Stimulated activated CD8-positive, alpha-beta memory T cell treated with anti-CD3 and anti-CD28 coated beads, Interleukin-15, amount 100 ng/mL, for 24 hours (primary cell): ENCODE measurements around the gene SMARCAD1.
"Not testable (repeated sequence)": the region's sequence is repeated elsewhere in the genome, so short reads cannot be mapped to it uniquely, and the experiment has no call there.

ENCODE experiments used
- DNase-seq: peaks from one replicate; pipeline ENCODE4 v3.0.0-alpha.2; 2020; ENCODE audit warnings: low read depth

Gene SMARCAD1

DNA sequence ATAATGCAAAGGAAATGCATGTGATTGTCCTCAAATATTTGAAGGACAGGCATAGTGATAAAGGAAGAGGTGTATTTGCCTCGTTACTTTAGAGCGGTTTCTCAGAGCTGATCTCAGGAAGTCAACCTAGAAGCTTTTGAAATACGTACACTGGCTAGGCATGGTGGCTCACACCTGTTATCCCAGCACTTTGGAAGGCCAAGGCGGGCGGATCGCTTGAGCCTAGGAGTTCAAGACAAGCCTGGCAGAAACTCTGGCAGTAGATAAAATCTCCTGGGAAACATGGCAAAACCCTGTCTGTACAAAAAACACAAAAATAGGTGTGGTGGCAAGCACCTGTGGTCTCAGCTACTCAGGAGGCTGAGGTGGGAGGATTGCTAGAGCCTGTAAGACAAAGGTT lies 24.9 kb downstream of the SMARCAD1 start:
- no peak for DNase-seq

DNA sequence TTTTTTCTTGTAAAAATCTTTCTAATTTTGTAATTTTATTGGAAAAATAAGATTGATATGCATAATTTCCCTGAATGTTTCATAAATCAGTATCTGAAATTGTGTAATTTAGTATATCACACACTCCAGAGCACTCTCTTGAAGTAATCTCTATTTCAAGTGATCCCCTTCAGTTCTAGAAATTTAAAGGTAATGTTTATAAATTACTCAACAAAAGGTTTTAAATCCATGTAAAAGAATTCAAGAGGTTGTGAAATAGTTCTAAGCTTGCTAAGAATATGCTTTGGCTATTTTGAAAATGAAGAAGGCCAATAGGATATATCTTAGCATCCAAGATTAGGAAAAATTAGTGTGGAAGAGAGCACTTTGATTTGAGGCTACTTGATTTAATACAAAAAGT lies 28.2 kb downstream of the SMARCAD1 start:
- no peak for DNase-seq

DNA sequence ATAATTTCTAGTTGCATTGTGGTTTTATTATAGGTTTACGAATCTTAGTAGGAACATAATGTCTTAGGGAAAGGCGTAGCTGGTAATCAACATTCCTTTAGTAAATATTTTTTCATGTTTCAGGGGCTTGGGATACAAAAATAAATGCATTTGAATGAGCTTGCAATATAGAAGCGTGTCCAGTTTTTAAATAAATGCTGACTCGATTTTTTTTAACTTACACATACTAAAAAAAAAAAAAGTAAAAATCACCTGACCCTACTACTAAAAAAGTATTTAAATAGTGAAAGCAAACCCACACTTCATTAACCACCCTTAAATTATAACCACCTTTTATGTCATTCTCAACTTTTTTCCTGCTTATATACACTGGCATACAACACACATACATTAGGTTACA lies 29.6 kb downstream of the SMARCAD1 start:
- DNase-seq, result no peak

DNA sequence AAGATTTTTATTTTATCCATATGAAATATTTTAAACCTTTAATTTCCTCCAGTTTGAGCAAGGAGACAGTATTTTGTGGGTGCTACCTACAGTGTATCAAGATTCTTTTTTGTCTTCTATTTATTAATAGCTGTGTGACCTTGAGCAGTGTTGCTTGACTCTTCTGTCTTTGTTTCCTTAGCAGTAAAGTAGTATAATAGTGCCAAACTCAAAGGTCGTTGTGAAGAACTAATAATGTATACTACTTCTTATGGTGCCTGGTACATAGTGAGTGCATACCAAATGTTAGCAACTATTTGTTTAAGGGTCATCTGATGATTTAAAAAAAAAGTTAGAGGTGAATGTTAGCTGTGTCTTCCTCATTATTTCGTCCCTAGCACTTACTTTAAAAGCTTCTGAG lies 30.5 kb downstream of the SMARCAD1 start:
- DNase-seq, result no peak

DNA sequence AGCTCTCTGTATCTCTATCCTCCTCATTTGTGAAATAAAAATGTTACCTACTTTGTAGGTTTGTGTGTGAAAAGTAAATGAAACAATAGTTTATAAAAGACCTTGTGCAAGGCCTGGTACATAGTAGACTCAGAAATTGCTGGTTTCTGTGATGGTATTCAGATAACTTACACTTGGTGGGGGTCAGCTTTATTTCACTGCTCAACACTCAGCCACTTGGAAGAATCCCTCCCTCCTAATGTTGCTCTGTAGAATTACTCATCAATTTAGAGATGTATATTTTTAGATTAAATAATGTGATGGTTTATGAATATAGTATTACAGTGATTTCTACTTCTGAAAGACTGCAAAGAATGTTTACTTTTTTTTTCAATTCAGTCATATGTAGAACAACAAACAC lies 32.7 kb downstream of the SMARCAD1 start:
- no peak for DNase-seq

DNA sequence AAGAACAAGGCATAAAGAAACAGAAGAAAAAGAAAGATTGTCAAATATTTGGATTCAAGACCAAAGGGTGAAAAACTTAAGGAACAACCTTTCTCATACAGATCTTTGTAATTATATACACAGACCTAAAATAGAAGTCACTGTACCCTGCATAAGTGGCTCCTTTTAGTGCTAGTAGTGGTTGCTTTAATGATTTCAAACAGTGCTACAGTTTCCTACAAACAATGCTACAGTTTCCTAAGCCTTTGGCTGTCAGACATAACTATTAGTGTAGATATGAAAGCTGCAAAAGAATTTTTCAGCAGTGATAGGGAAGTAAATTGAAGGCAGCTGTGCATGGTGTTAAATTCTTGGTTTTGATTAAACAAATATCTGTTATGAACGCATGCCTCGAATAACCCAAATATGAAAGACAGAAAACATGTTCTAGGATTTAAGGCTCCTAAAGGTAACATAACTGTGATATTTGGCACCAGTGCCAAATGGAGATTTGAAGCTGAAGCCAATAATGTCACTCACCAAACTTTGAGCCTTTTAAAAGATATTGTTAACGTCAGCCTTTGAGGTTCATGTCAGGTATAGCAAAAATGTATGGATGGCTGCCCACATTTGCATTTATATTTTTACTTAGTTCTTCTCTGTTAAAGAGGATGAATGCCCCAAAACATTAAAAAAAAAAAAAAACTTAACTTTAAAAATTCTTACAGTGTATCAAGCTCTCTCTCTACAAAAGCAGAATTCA lies 36.6 kb downstream of the SMARCAD1 start:
- DNase-seq, result no peak

DNA sequence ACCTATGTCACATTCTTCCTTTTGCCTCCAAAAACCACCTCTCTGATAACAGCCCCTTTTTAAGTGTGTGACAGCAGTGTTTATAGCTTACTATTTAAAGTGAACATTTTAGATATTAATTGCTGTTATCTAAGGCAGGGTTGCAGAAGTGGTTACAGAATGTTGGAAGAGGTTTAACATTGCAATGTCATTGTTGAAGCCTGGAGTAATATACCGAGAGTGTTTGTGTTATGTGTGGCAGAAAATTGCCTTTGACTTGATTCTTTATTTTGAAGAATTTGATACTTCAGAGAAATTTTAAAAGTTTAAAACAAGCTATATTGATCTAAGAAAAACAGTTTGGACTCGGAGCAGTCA lies 37.1 kb downstream of the SMARCAD1 start:
- DNase-seq, result no peak

DNA sequence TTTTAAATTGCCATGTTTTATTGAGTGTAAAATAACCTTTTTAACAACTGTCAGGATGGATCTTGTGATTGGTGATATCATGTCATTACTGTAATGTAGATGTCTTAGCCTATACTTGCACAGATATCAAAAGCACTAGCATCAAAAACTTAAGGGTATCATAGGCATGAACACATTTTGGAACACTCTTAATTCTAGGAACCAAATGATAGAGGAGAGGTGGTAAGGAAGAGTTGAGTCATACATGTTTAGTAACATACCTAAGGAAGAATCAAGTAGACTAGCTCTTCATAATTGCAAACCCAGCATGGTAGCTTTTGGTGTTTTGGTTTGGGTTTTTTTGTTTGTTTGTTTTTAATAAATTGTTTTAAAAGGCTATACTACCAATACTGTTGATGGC lies 43.4 kb downstream of the SMARCAD1 start:
- no peak for DNase-seq

DNA sequence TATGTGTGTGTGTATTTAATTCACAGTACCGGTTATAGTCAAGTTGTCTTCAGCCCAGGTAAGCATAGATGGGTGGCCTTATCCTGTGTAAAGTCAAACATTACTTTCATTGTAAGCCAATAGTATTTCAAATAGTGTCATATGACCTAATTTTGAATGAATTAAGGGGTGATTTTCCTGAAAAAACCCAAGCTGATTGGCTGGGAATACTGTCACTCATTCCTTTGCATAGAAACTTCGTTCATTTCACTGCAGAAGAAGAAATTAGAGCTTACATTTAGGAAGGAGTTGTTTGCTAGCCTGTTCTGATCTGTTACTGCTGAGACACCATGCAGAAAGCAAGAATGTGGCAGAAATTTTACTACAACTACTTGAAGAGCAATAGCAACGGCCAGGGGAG lies 45.4 kb downstream of the SMARCAD1 start:
- DNase-seq, result no peak

DNA sequence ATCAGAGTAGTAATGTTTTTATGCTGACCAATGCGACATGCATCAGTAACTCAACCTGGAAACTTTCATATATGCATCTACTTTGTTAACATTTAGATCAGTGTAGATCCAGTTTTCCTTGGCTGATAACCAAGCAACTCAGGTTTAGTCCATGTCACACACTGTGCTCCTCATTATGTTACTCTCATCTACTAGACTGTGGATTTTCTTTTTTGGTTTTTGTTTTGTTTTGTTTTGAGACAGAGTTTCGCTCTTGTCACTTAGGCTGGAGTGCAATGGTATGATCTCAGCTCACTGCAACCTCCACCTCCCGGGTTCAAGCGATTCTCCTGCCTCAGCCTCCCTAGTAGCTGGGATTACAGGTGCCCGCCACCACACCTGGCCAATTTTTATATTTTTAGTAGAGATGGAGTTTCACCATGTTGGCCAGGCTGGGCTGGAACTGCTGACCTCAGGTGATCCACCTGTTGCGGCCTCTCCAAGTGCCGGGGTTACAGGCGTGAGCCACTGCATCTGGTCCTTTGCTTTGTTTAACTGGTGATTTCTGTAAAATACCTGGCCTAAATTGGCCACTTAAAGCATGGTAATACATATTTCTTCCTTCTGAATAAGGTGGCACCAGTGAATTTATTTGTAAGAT lies 48.6 kb downstream of the SMARCAD1 start:
- DNase-seq, result no peak

DNA sequence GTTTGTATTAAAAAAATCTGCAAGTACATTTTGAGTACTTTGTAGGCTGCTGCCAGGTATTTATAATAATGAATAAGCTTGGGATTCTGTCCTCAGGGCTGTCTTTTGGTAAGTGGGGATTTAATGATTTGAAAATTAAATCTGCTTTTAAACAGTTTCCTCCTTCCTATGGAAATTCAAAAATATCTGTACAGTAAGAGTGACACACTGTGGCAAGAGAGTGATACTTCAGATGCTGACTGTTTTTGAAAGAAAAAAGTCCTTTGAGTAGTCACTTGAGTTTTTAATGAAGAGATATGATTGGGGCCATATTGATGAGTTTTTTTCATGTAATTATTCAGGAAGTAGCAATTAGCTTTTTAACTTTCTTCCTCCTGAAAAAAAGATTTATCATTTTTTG lies 49.2 kb downstream of the SMARCAD1 start:
- DNase-seq, result no peak

DNA sequence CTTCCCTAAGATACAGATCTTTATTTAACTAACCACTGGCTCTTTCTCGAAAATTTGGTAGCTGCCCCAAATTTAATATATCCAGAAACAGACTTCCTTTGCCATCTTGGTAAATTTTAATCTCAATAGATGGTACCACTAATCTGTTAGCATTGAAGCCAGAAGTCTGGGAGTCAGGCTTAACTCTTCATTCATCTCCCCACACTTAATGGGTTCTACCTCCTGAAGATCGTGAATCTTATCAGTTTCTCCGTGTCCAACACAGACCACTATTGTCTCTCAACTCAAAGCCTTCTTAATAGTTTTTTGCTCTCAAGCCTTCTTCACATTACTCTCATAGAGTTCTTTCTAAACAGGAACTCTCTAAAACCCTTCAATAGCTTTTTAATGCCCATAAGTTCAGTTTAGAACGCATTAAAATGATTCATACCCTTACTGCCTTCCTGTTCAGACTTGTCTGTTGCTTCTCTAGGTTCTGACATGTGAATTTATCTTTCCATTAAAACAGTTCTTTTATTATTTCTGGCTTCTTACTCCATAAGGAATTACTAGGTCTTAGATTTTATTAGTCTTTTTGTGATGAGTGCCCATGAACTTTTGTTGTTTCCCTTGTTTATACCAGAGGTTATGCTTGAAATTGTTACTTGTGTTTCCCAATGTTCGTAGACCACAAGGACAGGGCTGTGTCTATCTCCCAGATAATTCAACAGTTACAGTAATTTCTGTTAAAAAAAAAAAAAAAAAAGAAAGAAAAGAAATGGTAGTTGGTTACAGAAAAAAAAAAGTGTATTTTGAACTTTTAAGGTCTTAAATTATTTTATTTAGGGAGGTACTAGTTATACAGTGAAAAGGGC lies 54.7 kb downstream of the SMARCAD1 start:
- DNase-seq, result no peak

DNA sequence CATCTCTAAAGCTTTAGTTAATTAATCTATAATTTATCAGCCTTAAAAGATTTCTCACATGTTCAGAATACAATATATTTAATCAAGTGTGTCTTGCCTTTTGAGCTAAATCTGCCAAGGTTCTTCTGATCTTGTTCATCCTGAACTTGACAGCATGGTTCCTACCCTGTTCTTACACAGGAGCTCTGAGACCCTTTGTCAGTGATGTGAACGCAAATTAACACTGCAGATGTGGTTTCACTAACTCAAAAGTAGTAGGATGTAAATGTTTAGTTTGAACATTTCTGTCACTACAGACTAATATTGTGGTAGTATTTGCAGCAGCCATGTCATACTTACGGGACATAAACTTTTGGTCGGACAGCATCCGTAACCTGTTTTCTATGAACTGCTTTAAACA lies 59.4 kb downstream of the SMARCAD1 start:
- no peak for DNase-seq

DNA sequence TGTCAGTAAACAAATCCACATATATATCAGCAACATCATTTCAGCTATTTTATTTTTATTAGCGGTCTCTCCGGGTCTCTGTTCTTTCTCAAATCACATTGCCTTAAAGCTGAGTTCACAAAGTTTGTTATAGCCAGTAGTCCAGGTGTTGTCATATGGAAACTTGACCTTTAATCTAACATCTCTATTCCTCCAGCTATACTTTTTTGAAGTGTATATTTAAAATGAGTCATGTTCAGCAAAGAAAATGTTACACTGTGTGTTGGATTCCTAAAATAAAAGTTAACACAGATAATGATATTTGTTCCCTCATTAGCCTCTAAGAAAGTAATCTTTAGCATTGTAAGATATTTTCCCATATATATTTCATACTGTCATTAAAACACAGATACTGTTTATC lies 63.6 kb downstream of the SMARCAD1 start:
- no peak for DNase-seq

DNA sequence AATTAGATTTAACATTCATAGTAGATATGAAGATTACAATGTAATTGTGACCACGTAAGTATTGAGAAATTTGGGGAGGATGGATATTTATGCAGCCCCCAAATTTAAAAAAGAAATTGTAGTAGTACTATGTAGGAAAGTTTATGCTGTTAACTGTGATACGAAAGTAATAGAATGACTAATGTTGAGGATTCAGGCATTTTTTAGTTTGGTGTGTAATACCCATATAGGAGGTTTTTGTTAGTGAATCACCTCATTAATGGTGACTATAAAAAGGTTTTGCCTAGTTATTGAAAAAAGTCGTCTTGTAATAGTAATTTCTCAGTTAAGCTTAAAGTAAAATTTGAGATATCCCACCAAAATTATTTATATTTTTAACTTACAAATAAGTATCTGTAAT lies 67.2 kb downstream of the SMARCAD1 start:
- DNase-seq, result no peak

DNA sequence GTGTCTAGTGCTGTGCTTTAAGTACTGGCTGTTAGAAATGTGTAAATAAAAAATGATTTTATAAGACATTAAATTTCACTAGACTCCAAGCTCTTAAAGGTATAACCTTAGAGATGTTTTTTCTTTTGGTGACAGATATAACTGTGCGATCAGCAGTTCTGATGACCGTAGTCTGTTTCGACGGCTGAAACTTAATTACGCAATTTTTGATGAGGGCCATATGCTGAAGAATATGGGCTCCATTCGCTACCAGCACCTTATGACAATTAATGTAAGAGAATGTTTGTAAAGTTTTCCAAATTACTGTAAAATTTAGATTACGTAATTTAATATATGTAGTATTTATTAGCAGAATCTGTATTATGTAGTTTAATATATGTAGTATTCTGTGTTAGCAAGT lies 68.5 kb downstream of the SMARCAD1 start:
- DNase-seq, result no peak

DNA sequence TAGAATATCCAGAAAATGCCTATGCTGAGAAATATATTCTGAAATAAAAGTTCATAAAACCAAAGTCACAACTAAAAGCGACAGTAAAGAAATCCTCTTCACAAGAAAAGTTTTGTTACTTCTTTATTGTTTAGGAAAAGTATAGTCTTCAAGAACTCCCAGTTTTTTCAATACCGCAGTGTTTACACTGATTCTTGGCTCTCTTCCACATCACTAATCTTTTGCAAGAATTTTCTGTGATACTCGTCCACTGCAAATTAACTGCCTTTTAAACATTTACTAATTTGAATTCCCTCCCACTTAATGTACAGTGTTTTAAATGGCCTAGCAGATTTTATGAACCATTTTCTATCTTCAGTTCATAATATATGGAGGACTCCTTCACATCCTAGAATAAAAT lies 69.9 kb downstream of the SMARCAD1 start:
- no peak for DNase-seq

DNA sequence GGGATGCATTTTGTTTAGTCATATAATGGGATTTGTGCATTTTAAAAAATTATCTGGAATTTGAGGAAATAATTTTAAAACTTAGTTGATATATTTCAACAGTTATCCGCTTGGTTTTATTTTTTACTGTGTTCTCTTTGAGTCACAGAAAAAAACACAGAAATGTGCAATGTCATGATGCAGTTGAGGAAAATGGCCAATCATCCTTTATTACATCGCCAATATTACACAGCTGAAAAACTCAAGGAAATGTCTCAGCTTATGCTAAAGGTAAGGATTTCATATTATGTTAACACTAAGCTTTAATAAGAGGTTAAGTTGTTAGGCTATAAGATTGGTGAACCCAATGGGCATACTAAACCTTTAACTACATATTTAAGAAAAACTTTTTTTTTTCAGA lies 71.1 kb downstream of the SMARCAD1 start:
- DNase-seq, result no peak

DNA sequence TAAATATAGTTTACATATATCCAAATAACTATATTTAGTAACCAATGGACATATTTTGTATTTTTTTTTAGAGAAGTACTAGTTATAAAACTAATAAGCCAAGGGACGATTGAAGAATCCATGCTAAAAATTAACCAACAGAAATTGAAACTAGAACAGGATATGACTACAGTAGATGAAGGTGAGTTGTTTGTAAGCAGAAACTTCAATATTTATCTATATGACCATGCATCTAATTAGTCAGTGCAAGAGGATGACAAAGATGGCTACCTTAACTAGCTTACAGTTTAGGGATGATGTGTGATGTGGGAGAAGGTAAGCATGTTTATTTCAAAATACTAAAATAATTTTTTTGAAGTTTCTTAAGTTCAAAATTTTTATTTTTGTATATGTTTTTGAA lies 77.2 kb downstream of the SMARCAD1 start:
- DNase-seq, result no peak

DNA sequence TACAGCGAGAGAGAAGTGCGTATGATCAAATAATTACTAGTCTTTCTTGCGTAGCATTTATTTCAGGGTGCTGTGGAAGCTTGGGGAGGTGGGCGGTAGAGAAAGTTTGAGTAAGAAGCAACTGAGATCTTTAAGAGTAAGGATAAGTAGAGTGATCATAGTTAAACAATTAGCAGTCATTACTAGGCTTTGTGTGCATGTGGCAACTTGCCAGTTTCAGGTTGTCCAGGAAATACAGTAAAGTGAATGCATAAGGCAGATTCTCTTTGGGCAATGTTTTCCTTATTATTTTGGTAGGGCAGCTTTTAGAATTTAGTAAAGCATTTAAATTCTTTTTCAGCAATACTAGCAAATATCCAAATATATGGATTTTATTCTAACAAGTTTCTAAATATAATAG lies 78.0 kb downstream of the SMARCAD1 start:
- no peak for DNase-seq

DNA sequence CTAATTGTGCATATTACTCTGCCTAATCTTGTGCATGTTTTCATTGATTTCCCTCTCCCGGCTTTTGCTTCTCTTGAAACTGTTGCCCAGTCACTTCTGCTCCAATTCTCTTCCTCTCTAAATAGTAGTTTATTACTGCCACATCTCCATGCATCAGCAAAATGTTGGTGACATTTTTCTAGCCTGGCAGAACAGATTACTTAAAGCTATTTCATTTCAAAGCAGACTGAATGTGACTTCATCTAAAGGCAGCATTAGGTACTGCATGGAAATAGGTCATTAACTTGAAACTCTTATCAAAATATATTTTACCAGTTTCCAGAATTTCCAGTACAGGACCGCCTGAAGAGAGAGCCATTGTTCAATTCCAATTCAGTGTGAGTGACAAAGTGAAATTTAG lies 82.6 kb downstream of the SMARCAD1 start:
- no peak for DNase-seq

DNA sequence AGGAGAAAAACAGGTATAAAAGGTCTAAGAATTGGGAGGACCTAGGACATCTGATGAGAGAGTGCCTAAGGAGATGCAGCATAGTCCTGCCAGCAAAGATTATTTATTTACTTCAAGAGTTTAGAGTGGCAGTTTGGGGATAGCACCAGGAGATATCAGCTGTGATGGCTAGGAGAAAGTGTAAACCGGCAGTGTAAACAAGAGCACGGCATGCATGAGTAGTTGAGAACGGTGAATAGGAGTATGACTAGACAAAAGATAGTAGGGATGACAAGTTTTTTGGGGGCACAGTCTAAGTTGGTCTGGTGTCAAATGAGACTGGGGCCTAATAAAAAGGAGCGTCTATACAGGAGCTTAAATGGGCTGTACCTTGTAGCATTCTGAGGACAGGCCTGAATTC lies 86.3 kb downstream of the SMARCAD1 start:
- DNase-seq, result not testable (repeated sequence)

DNA sequence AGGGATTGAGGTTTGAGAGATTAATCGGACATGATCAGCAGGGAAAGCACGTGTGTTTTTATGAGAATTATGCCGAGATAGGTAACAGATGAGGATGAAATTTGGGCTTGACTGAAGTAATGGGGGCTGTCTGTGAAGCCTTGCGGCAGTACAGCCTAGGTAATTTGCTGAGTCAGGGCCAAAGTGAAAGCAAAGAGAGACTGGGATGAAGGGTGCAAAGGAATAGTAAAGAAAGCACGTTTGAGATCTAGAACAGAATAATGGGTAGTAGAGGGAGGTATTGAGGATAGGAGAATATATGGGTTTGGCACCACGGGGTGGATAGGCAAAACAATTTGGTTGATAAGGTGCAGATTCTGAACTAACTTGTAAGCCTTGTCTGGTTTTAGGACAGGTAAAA lies 87.8 kb downstream of the SMARCAD1 start:
- DNase-seq, result not testable (repeated sequence)
